SH-SY5Y (cell line): ENCODE data around the gene EPOP.

Experiments used
- GATA2 ChIP-seq: IDR thresholded peaks from 2 replicates; pipeline ENCODE4 v1.6.1; 2011; ENCODE audit warnings: mild to moderate bottlenecking, low read depth, low read length
- GATA3 ChIP-seq: IDR thresholded peaks from 2 replicates; pipeline ENCODE4 v1.6.1; 2011; ENCODE audit warnings: low read depth, mild to moderate bottlenecking, low read length, moderate library complexity

GRCh38 chr17:38721802-38722201 lies 47.0 kb upstream of the EPOP start:
- TF ChIP-seq GATA2 (no peak), GATA3 (no peak)
